KG1 (cell line): ENCODE measurements around the gene M6PR.
"Not testable (repeated sequence)": the region's sequence is repeated elsewhere in the genome, so short reads cannot be mapped to it uniquely, and the experiment has no call there.

Experiments
- DNase-seq: peaks from one replicate; lab custom pipeline; 2025; lab: John Stamatoyannopoulos, UW

M6PR gene

GRCh38 chr12:8912914-8913313 is 36.5 kb downstream of the M6PR start:
- DNase-seq = no peak

- DNase-seq = no peak
Observed at GRCh38 chr12:8911606-8912268, 37.7 kb downstream of the M6PR start.

- no peak for DNase-seq
Observed at GRCh38 chr12:8909752-8910151, 39.7 kb downstream of the M6PR start.

- no peak for DNase-seq
Observed at GRCh38 chr12:8907513-8907912, 41.9 kb downstream of the M6PR start.

GRCh38 chr12:8906266-8907180 is 42.9 kb downstream of the M6PR start:
- DNase-seq = no peak

GRCh38 chr12:8905546-8905945 is 43.9 kb downstream of the M6PR start:
- DNase-seq = no peak

GRCh38 chr12:8904665-8905064 is 44.8 kb downstream of the M6PR start:
- DNase-seq = no peak

- DNase-seq = no peak
Observed at GRCh38 chr12:8903646-8904045, 45.8 kb downstream of the M6PR start.

GRCh38 chr12:8902703-8903102 is 46.7 kb downstream of the M6PR start:
- DNase-seq = not testable (repeated sequence)

GRCh38 chr12:8899830-8900229 is 49.6 kb downstream of the M6PR start:
- DNase-seq = no peak

GRCh38 chr12:8897081-8897480 is 52.4 kb downstream of the M6PR start:
- no peak for DNase-seq

GRCh38 chr12:8894986-8895385 is 54.5 kb downstream of the M6PR start:
- DNase-seq = no peak

GRCh38 chr12:8894378-8894777 is 55.1 kb downstream of the M6PR start:
- no peak for DNase-seq

- no peak for DNase-seq
Observed at GRCh38 chr12:8891976-8892375, 57.5 kb downstream of the M6PR start.
